ENCODE results near the gene TRAT1.

GRCh38 chr3:108877901-108878300 lies 55.3 kb downstream of the TRAT1 start:
- TF ChIP-seq, protein P1, sequence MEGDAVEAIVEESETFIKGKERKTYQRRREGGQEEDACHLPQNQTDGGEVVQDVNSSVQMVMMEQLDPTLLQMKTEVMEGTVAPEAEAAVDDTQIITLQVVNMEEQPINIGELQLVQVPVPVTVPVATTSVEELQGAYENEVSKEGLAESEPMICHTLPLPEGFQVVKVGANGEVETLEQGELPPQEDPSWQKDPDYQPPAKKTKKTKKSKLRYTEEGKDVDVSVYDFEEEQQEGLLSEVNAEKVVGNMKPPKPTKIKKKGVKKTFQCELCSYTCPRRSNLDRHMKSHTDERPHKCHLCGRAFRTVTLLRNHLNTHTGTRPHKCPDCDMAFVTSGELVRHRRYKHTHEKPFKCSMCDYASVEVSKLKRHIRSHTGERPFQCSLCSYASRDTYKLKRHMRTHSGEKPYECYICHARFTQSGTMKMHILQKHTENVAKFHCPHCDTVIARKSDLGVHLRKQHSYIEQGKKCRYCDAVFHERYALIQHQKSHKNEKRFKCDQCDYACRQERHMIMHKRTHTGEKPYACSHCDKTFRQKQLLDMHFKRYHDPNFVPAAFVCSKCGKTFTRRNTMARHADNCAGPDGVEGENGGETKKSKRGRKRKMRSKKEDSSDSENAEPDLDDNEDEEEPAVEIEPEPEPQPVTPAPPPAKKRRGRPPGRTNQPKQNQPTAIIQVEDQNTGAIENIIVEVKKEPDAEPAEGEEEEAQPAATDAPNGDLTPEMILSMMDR (CRISPR knock-in tag; IDR thresholded peaks at IDR 0.05) = no peak
- no peak for TF ChIP-seq POLR2A (IDR thresholded peaks at IDR 0.05; ENCODE audit: insufficient read depth in 1 of 2, low read depth in 2 of 2, low read length in 2 of 2)
- TF ChIP-seq MTF1 (CRISPR knock-in tag; IDR thresholded peaks at IDR 0.05) = no peak
- TF ChIP-seq ZNF207 (IDR thresholded peaks at IDR 0.05; ENCODE audit: borderline replicate concordance) = no peak
- TF ChIP-seq, protein P2, sequence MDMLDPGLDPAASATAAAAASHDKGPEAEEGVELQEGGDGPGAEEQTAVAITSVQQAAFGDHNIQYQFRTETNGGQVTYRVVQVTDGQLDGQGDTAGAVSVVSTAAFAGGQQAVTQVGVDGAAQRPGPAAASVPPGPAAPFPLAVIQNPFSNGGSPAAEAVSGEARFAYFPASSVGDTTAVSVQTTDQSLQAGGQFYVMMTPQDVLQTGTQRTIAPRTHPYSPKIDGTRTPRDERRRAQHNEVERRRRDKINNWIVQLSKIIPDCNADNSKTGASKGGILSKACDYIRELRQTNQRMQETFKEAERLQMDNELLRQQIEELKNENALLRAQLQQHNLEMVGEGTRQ (IDR thresholded peaks at IDR 0.05; ENCODE audit: low read depth, low read length) = no peak
- TF ChIP-seq, protein P2 (CRISPR knock-in tag; IDR thresholded peaks at IDR 0.05; ENCODE audit: borderline replicate concordance) = no peak
- no peak for TF ChIP-seq ZNF766 (CRISPR knock-in tag; IDR thresholded peaks at IDR 0.05; ENCODE audit: borderline replicate concordance)
